Fibroblast of lung (primary cell): ENCODE measurements around the gene ARHGEF10L. TPM values are rescaled to one million over a fixed set of nuclear protein-coding genes. Genes with fewer than 3 reads are reported as not detected.
"Not testable (repeated sequence)": the region's sequence is repeated elsewhere in the genome, so short reads cannot be mapped to it uniquely, and the experiment has no call there.

Experiments
- DNase-seq, 2 donors: peaks; one replicate each; pipeline versions ENCODE4 v3.0.0 to v3.0.0-alpha.2; 2010; ENCODE audit warnings: low read depth in 2 of 2
- H2AFZ ChIP-seq: 2 replicates; pipeline ENCODE4 v1.5.1; 2012; ENCODE audit warnings: low read length, control low read depth, inconsistent platforms
- H3K27ac ChIP-seq: 2 replicates; pipeline ENCODE4 v1.5.1; 2011; ENCODE audit warnings: low read length, control low read depth; ENCODE audit not compliant: insufficient read depth
- H3K27me3 ChIP-seq: 2 replicates; pipeline ENCODE4 v1.5.1; 2011; ENCODE audit warnings: mild to moderate bottlenecking, low read length; ENCODE audit not compliant: control insufficient read depth, insufficient read depth
- H3K36me3 ChIP-seq: 2 replicates; pipeline ENCODE4 v1.5.1; 2011; ENCODE audit warnings: low read length; ENCODE audit not compliant: control insufficient read depth, insufficient read depth
- H3K4me1 ChIP-seq: 2 replicates; pipeline ENCODE4 v1.5.1; 2011; ENCODE audit warnings: low read length; ENCODE audit not compliant: control insufficient read depth, insufficient read depth; ENCODE audit errors: extremely low read depth
- H3K4me2 ChIP-seq: 2 replicates; pipeline ENCODE4 v1.5.1; 2011; ENCODE audit warnings: low read length, control low read depth; ENCODE audit not compliant: insufficient read depth; ENCODE audit errors: extremely low read depth
- H3K4me3 ChIP-seq, 4 experiments: fragments of 200-600 bp in 1 of 4; sonication (generic) in 1 of 4; replicated peaks in 1 of 4; 2 replicates each; pipeline ENCODE4 v1.5.1; 2011 to 2016; ENCODE audit warnings: low read length in 4 of 4, low read depth in 3 of 4, mild to moderate bottlenecking in 3 of 4, control low read depth in 2 of 4, inconsistent platforms in 1 of 4, mixed read lengths in 1 of 4; ENCODE audit not compliant: insufficient read depth in 1 of 4; ENCODE audit errors: control extremely low read depth in 1 of 4
- H3K79me2 ChIP-seq: 2 replicates; pipeline ENCODE4 v1.5.1; 2012; ENCODE audit warnings: mild to moderate bottlenecking, low read length, inconsistent platforms; ENCODE audit not compliant: control insufficient read depth, insufficient read depth
- H3K9ac ChIP-seq: 2 replicates; pipeline ENCODE4 v1.5.1; 2011; ENCODE audit warnings: mild to moderate bottlenecking, low read length, control low read depth; ENCODE audit not compliant: insufficient read depth
- H3K9me3 ChIP-seq: 2 replicates; pipeline ENCODE4 v1.5.1; 2012; ENCODE audit warnings: low read depth, low read length; ENCODE audit not compliant: control insufficient read depth, insufficient read depth
- H4K20me1 ChIP-seq: 2 replicates; pipeline ENCODE4 v1.5.1; 2011; ENCODE audit warnings: low read length; ENCODE audit not compliant: control insufficient read depth, insufficient read depth; ENCODE audit errors: extremely low read depth
- EZH2 ChIP-seq: IDR thresholded peaks from 2 replicates; pipeline ENCODE4 v1.5.1; 2012; ENCODE audit warnings: low read length, control low read depth, mild to moderate bottlenecking; ENCODE audit errors: missing control alignments
- polyA plus RNA-seq, 2 donors: library from polyadenylated mRNA; depleted of rRNA in 1 of 2; stranded (reverse) in 1 of 2; unstranded in 1 of 2; fragments of >200 nt; gene quantifications; 2 replicates each; pipeline ENCODE4 v1.2.1, GENCODE V29; 2011 to 2012; ENCODE audit warnings: missing spikeins in 1 of 2
- total RNA-seq: library from RNA; depleted of rRNA; stranded (reverse); fragments of >200 nt; gene quantifications from 2 replicates; pipeline ENCODE4 v1.2.1, GENCODE V29; 2014
- TF ChIP-seq, protein P1 (sequence below), 2 donors: IDR thresholded peaks in 1 of 2; conservative IDR thresholded peaks in 1 of 2; 1 replicate in 1 of 2; 2 replicates in 1 of 2; pipeline ENCODE4 v1.5.1; 2011 to 2012; ENCODE audit warnings: low read length in 2 of 2, control low read depth in 1 of 2, inconsistent platforms in 1 of 2, low read depth in 1 of 2, mild to moderate bottlenecking in 1 of 2

The ARHGEF10L gene
- total and polyA plus RNA-seq, 2 donors (not counting 1 experiment from before 2014, with no cell fraction given) = 11.2 to 24.3 TPM

DNA sequence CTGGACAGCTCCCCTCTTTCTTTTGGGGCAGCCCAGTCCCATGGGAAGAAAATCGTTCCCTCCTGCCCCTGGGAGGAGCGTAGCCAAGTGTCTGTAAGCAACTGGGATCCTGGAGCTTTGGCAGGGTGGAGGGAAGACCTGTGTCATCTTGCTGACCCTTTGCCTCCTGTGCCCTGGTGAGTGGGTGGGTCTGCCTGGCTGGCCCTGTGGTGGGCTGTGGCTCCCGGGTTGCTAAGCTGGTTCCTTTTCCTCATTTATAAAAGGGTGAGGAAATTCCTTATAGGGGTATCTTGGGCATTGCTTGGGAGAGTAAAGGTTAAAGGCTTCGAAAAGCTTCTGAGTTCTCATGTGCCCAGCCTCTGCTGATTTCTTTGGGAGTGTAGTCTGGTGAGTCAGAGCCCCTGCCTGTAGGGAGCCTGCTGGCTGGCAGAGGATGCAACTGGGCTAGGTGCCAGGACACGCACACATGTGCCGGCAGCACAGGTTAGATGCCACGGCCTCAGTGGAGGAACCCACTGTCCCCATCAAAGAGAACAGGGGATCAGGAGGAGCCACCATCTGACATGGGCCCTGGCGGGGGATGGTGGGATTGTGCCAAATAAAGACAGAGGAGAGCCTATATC, 85.2 kb downstream of the ARHGEF10L start:
- Histone ChIP-seq H3K79me2 (peaks cover 4% of the 10 kb centered on the region), H3K9ac (no peak overlapping the region), H3K27me3 (no peaks in the 10 kb centered on the region), H3K36me3 (peaks cover 12% of the 10 kb centered on the region), H3K4me2 (no peak overlapping the region), H4K20me1 (no peaks in the 10 kb centered on the region), H3K4me3 (no peak overlapping the region), H3K27ac (no peak overlapping the region), H2AFZ (no peak overlapping the region), H3K4me1 (peaks cover 4% of the 10 kb centered on the region), H3K9me3 (no peaks in the 10 kb centered on the region)
- no peak for TF ChIP-seq EZH2
- TF ChIP-seq, protein P1, sequence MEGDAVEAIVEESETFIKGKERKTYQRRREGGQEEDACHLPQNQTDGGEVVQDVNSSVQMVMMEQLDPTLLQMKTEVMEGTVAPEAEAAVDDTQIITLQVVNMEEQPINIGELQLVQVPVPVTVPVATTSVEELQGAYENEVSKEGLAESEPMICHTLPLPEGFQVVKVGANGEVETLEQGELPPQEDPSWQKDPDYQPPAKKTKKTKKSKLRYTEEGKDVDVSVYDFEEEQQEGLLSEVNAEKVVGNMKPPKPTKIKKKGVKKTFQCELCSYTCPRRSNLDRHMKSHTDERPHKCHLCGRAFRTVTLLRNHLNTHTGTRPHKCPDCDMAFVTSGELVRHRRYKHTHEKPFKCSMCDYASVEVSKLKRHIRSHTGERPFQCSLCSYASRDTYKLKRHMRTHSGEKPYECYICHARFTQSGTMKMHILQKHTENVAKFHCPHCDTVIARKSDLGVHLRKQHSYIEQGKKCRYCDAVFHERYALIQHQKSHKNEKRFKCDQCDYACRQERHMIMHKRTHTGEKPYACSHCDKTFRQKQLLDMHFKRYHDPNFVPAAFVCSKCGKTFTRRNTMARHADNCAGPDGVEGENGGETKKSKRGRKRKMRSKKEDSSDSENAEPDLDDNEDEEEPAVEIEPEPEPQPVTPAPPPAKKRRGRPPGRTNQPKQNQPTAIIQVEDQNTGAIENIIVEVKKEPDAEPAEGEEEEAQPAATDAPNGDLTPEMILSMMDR (conservative IDR thresholded peaks at IDR 0.05 in 1 of 2, IDR thresholded peaks at IDR 0.05 in 1 of 2; ENCODE audit: low read depth in 1 of 2, low read length in 2 of 2) = no peak
- DNase-seq = peak; percentile 58

DNA sequence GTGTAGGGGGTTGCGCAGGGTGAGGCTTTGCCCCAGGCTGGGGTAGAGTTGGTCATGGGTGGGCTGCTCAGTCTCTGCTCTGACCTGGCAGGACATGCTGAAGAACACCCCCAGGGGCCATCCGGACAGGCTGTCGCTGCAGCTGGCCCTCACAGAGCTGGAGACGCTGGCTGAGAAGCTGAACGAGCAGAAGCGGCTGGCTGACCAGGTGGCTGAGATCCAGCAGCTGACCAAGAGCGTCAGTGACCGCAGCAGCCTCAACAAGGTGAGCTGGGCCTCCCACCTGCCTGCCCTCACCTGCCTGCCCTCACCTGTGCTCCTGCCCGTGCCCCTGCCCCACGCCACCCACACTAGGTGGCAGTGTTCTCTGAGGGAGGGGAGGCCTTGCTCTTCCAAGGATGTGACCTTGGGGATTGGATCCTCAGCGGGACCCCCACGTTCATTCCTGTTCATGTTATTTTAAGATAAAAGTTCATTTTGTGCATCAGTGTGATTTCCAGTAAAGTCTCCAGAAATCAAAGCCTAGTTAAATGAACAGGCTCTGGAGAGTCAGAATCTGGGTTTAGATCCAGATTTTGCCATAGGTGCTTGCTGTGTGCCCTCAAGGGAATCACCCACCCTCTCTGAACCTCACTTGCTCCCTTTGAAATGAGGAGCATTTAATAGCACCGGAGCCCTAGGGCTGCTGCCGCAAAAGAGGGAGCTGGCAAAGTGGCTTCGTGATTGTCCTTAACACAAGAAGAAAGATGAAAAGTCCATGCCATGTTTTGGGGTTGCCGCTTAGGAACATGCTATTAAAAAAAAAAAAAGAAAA, 87.9 kb downstream of the ARHGEF10L start:
- no peak for TF ChIP-seq EZH2
- TF ChIP-seq, protein P1 (conservative IDR thresholded peaks at IDR 0.05 in 1 of 2, IDR thresholded peaks at IDR 0.05 in 1 of 2; ENCODE audit: low read depth in 1 of 2, low read length in 2 of 2) = no peak
- Histone ChIP-seq H3K4me1 (peaks cover 4% of the 10 kb centered on the region), H3K4me3 (no peak overlapping the region), H3K36me3 (peaks cover 12% of the 10 kb centered on the region), H3K79me2 (no peaks in the 10 kb centered on the region), H3K27ac (no peak overlapping the region), H3K9ac (no peak overlapping the region), H3K9me3 (no peaks in the 10 kb centered on the region), H4K20me1 (no peaks in the 10 kb centered on the region), H2AFZ (no peak overlapping the region), H3K4me2 (no peak overlapping the region), H3K27me3 (no peaks in the 10 kb centered on the region)
- no peak for DNase-seq

DNA sequence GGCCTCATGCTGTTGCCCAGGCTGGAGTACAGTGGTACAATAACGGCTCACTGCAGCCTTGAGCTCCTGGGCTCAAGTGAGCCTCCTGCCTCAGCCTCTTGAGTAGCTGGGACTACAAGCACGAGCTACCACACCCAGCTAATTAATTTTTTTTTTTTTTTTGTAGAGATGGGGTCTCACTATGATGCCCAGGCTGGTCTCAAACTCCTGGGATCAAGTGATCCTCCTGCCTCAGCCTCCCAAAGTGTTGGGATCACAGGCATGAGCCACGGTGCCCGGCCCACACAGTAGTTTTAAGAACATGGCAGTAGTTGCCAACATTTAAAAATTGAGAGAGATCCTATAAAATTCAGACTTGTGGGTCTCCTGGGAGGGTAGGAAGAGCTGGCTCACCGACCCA, 89.5 kb downstream of the ARHGEF10L start:
- H3K4me2 ChIP-seq, H2AFZ ChIP-seq: not testable (repeated sequence)

More for the DNA sequence above, 89.5 kb downstream of the ARHGEF10L start:
- H3K79me2 ChIP-seq, H3K4me1 ChIP-seq, H3K27ac ChIP-seq, H3K9me3 ChIP-seq, H3K36me3 ChIP-seq, H3K27me3 ChIP-seq, H3K9ac ChIP-seq, H3K4me3 ChIP-seq, H4K20me1 ChIP-seq, DNase-seq: not testable (repeated sequence)
